HG02588 (cell line): ENCODE results near the gene CCDC112.

Experiments used
- ATAC-seq: cut with Tn5 transposase; IDR thresholded peaks from one replicate; pipeline ENCODE4 v1.9.1; 2021; ENCODE audit warnings: mild to moderate bottlenecking, moderate library complexity; ENCODE audit not compliant: unreplicated experiment

CCDC112 gene

GRCh38 chr5:115317736-115318135 is 21.3 kb upstream of the CCDC112 start:
- no peak for ATAC-seq

- no peak for ATAC-seq
Measured at GRCh38 chr5:115317320-115317719, 20.9 kb upstream of the CCDC112 start.

- ATAC-seq = no peak
Measured at GRCh38 chr5:115313632-115314031, 17.2 kb upstream of the CCDC112 start.

- ATAC-seq = no peak
Measured at GRCh38 chr5:115313052-115313451, 16.6 kb upstream of the CCDC112 start.

- no peak for ATAC-seq
Measured at GRCh38 chr5:115309751-115310370, 13.4 kb upstream of the CCDC112 start.

GRCh38 chr5:115308815-115309214 is 12.4 kb upstream of the CCDC112 start:
- ATAC-seq = no peak

GRCh38 chr5:115306011-115306536 is 9.6 kb upstream of the CCDC112 start:
- ATAC-seq = no peak

- ATAC-seq = no peak
Measured at GRCh38 chr5:115304496-115304895, 8.0 kb upstream of the CCDC112 start.

- no peak for ATAC-seq
Measured at GRCh38 chr5:115298811-115299210, 2.4 kb upstream of the CCDC112 start.

GRCh38 chr5:115297031-115297430 is 577 bp upstream of the CCDC112 start:
- no peak for ATAC-seq

- ATAC-seq = no peak
Measured at GRCh38 chr5:115295777-115296123, 704 bp downstream of the CCDC112 start.

GRCh38 chr5:115291397-115291796 is 5.1 kb downstream of the CCDC112 start:
- no peak for ATAC-seq

- no peak for ATAC-seq
Measured at GRCh38 chr5:115289104-115289503, 7.3 kb downstream of the CCDC112 start.

GRCh38 chr5:115284021-115284420 is 12.4 kb downstream of the CCDC112 start:
- no peak for ATAC-seq

- ATAC-seq = no peak
Measured at GRCh38 chr5:115282131-115282530, 14.3 kb downstream of the CCDC112 start.

GRCh38 chr5:115274584-115274983 is 21.9 kb downstream of the CCDC112 start:
- no peak for ATAC-seq

GRCh38 chr5:115272297-115272958 is 24.0 kb downstream of the CCDC112 start:
- ATAC-seq = no peak

- no peak for ATAC-seq
Measured at GRCh38 chr5:115271295-115272050, 25.0 kb downstream of the CCDC112 start.

GRCh38 chr5:115267617-115268016 is 28.8 kb downstream of the CCDC112 start:
- ATAC-seq = no peak

- ATAC-seq = no peak
Measured at GRCh38 chr5:115265220-115265619, 31.2 kb downstream of the CCDC112 start.

GRCh38 chr5:115264786-115265185 is 31.7 kb downstream of the CCDC112 start:
- ATAC-seq = no peak

GRCh38 chr5:115263078-115263380 is 33.4 kb downstream of the CCDC112 start:
- ATAC-seq = no peak
